ENCODE data around the gene TACC2.

TACC2 gene

GRCh38 chr10:122288262-122288661 lies 299.3 kb downstream of the TACC2 start:
- DNase-seq (ENCODE audit: extremely low read depth in 1 of 2, low read depth in 1 of 2): no peak

GRCh38 chr10:122288917-122289316 lies 300.0 kb downstream of the TACC2 start:
- no peak for DNase-seq (ENCODE audit: extremely low read depth in 1 of 2, low read depth in 1 of 2)

- DNase-seq (ENCODE audit: extremely low read depth in 1 of 2, low read depth in 1 of 2): no peak
These were observed 301.4 kb downstream of the TACC2 start for GRCh38 chr10:122290334-122290733.

- DNase-seq (ENCODE audit: extremely low read depth in 1 of 2, low read depth in 1 of 2): no peak
These were observed 302.0 kb downstream of the TACC2 start for GRCh38 chr10:122290833-122291532.

- no peak for DNase-seq (ENCODE audit: extremely low read depth in 1 of 2, low read depth in 1 of 2)
These were observed 302.8 kb downstream of the TACC2 start for GRCh38 chr10:122291739-122292138.

GRCh38 chr10:122292376-122292775 lies 303.4 kb downstream of the TACC2 start:
- no peak for DNase-seq (ENCODE audit: extremely low read depth in 1 of 2, low read depth in 1 of 2)

GRCh38 chr10:122293156-122293960 lies 304.4 kb downstream of the TACC2 start:
- DNase-seq (ENCODE audit: extremely low read depth in 1 of 2, low read depth in 1 of 2): no peak

- DNase-seq (ENCODE audit: extremely low read depth in 1 of 2, low read depth in 1 of 2): no peak
These were observed 305.0 kb downstream of the TACC2 start for GRCh38 chr10:122293961-122294380.

- no peak for DNase-seq (ENCODE audit: extremely low read depth in 1 of 2, low read depth in 1 of 2)
These were observed 305.8 kb downstream of the TACC2 start for GRCh38 chr10:122294511-122295450.

GRCh38 chr10:122295451-122295809 lies 306.5 kb downstream of the TACC2 start:
- DNase-seq (ENCODE audit: extremely low read depth in 1 of 2, low read depth in 1 of 2): no peak

GRCh38 chr10:122296363-122297120 lies 307.6 kb downstream of the TACC2 start:
- no peak for DNase-seq (ENCODE audit: extremely low read depth in 1 of 2, low read depth in 1 of 2)

- DNase-seq (ENCODE audit: extremely low read depth in 1 of 2, low read depth in 1 of 2): no peak
These were observed 308.6 kb downstream of the TACC2 start for GRCh38 chr10:122297583-122297982.

GRCh38 chr10:122298206-122298597 lies 309.2 kb downstream of the TACC2 start:
- DNase-seq (ENCODE audit: extremely low read depth in 1 of 2, low read depth in 1 of 2): no peak

- DNase-seq (ENCODE audit: extremely low read depth in 1 of 2, low read depth in 1 of 2): peak; percentile 17 to 39
These were observed 309.8 kb downstream of the TACC2 start for GRCh38 chr10:122298598-122299301.

- DNase-seq (ENCODE audit: extremely low read depth in 1 of 2, low read depth in 1 of 2): no peak
These were observed 310.6 kb downstream of the TACC2 start for GRCh38 chr10:122299423-122300075.

- DNase-seq (ENCODE audit: extremely low read depth in 1 of 2, low read depth in 1 of 2): no peak
These were observed 312.3 kb downstream of the TACC2 start for GRCh38 chr10:122301055-122301810.

- DNase-seq (ENCODE audit: extremely low read depth in 1 of 2, low read depth in 1 of 2): no peak
These were observed 312.8 kb downstream of the TACC2 start for GRCh38 chr10:122301811-122302115.

- DNase-seq (ENCODE audit: extremely low read depth in 1 of 2, low read depth in 1 of 2): no peak
These were observed 313.4 kb downstream of the TACC2 start for GRCh38 chr10:122302315-122302714.
